HCT116 (cell line): ENCODE data around the gene KLHL25. TPM values are rescaled to one million over a fixed set of nuclear protein-coding genes. Genes with fewer than 3 reads are reported as not detected.

ENCODE experiments used
- ATAC-seq: fragments of 200-7000 bp; cut with Tn5 transposase; 2 replicates; pipeline ENCODE4 v1.9.1; 2020; ENCODE audit warnings: mild to moderate bottlenecking, moderate library complexity
- BruUV-seq: library from RNA; stranded (reverse); fragments of 400-500 nt; replicated peaks from 2 replicates; lab custom pipeline; 2021; lab: Mats Ljungman, UMichigan
- CTCF ChIA-PET: fragments of 300-600 bp; sonication (Branson Sonifier 250); formaldehyde crosslinking; loops from one replicate; lab custom pipeline; 2021; ENCODE audit warnings: antibody characterized with exemption; lab: Charles Lee
- POLR2A ChIA-PET: fragments of 300-600, 350-600 bp; sonication (Branson Sonifier 250); formaldehyde crosslinking; loops from one replicate; lab custom pipeline; 2021; ENCODE audit warnings: antibody characterized with exemption; lab: Charles Lee
- RAD21 ChIA-PET, 2 experiments: fragments of 300-600 bp; sonication (Branson Sonifier 250); formaldehyde crosslinking; loops; one replicate each; lab custom pipeline; 2023; ENCODE audit warnings: low total read pairs in 2 of 2; ENCODE audit not compliant: uncharacterized antibody in 2 of 2, unreplicated experiment in 2 of 2, low non-redundant PET in 1 of 2; lab: Charles Lee
- DNase-seq: peaks from one replicate; pipeline ENCODE4 v3.0.0-alpha.2; 2010; ENCODE audit warnings: low read depth, low spot score
- H2AFZ ChIP-seq: fragments of 200-600 bp; shearing (Covaris generic), sonication (generic); 2 replicates; pipeline ENCODE4 v1.6.1; 2017; ENCODE audit warnings: low read depth, mixed run types, mixed read lengths, antibody characterized with exemption, low read length; ENCODE audit not compliant: poor library complexity, severe bottlenecking
- H3K27ac ChIP-seq: 2 replicates; pipeline ENCODE4 v1.5.1; 2012; ENCODE audit warnings: low read depth, low read length
- H3K27me3 ChIP-seq: fragments of 200-600 bp; sonication (generic); 2 replicates; pipeline ENCODE4 v1.6.1; 2016; ENCODE audit warnings: mixed run types, low read length, mixed read lengths; ENCODE audit not compliant: insufficient read depth
- H3K36me3 ChIP-seq, 2 experiments: fragments of 200-500 bp in 1 of 2; fragments of 200-600 bp in 1 of 2; sonication (Bioruptor generic) in 1 of 2; sonication (generic) in 1 of 2; 2 replicates each; pipeline versions ENCODE4 v1.5.1 to v1.6.1; 2014 to 2016; ENCODE audit warnings: low read length in 2 of 2, inconsistent platforms in 1 of 2, mixed read lengths in 1 of 2, mixed run types in 1 of 2; ENCODE audit not compliant: insufficient read depth in 2 of 2, control insufficient read depth in 1 of 2
- H3K4me1 ChIP-seq, 2 experiments: fragments of 200-600 bp in 1 of 2; sonication (generic) in 1 of 2; 2 replicates each; pipeline versions ENCODE4 v1.5.1 to v1.6.1; 2012 to 2017; ENCODE audit warnings: low read length in 2 of 2, inconsistent platforms in 1 of 2, mild to moderate bottlenecking in 1 of 2, mixed read lengths in 1 of 2, mixed run types in 1 of 2, moderate library complexity in 1 of 2; ENCODE audit not compliant: insufficient read depth in 2 of 2, control insufficient read depth in 1 of 2
- H3K4me2 ChIP-seq: fragments of 200-600 bp; sonication (generic); 2 replicates; pipeline ENCODE4 v1.6.1; 2017; ENCODE audit warnings: mixed run types, low read length, mixed read lengths
- H3K4me3 ChIP-seq, 2 experiments: fragments of 200-600 bp in 1 of 2; sonication (generic) in 1 of 2; replicated peaks in 1 of 2; 2 replicates each; pipeline ENCODE4 v1.5.1; 2011 to 2016; ENCODE audit warnings: low read length in 2 of 2, control low read depth in 1 of 2, low read depth in 1 of 2, mild to moderate bottlenecking in 1 of 2, mixed read lengths in 1 of 2, mixed run types in 1 of 2
- H3K79me2 ChIP-seq: fragments of 200-600 bp; sonication (generic); 2 replicates; pipeline ENCODE4 v1.6.1; 2017; ENCODE audit warnings: mild to moderate bottlenecking, mixed run types, low read length, moderate library complexity, mixed read lengths; ENCODE audit not compliant: insufficient read depth
- H3K9ac ChIP-seq: fragments of 200-600 bp; sonication (generic); 2 replicates; pipeline ENCODE4 v1.6.1; 2016; ENCODE audit warnings: low read length, mixed read lengths
- H3K9me2 ChIP-seq: fragments of 200-600 bp; sonication (generic), shearing (Covaris generic); 2 replicates; pipeline ENCODE4 v1.6.1; 2017; ENCODE audit warnings: mixed run types, mild to moderate bottlenecking, moderate library complexity; ENCODE audit not compliant: insufficient read depth
- H3K9me3 ChIP-seq, 2 experiments: fragments of 200-500 bp in 1 of 2; fragments of 200-600 bp in 1 of 2; sonication (Bioruptor generic) in 1 of 2; sonication (generic) in 1 of 2; 2 replicates each; pipeline ENCODE4 v1.6.1; 2014 to 2017; ENCODE audit warnings: low read length in 2 of 2, mixed read lengths in 2 of 2, inconsistent platforms in 1 of 2, low read depth in 1 of 2, mild to moderate bottlenecking in 1 of 2, mixed run types in 1 of 2, moderate library complexity in 1 of 2; ENCODE audit not compliant: control insufficient read depth in 1 of 2, insufficient read depth in 1 of 2
- H4K20me1 ChIP-seq: fragments of 200-600 bp; sonication (generic), shearing (Covaris generic); 2 replicates; pipeline ENCODE4 v1.6.1; 2017; ENCODE audit warnings: mixed run types, mild to moderate bottlenecking, moderate library complexity; ENCODE audit not compliant: insufficient read depth
- EZH2 ChIP-seq: fragments of 200-600 bp; sonication (generic); IDR thresholded peaks from 2 replicates; pipeline ENCODE4 v1.6.1; 2017; ENCODE audit warnings: antibody characterized with exemption, mixed run types
- MAX ChIP-seq: IDR thresholded peaks from 2 replicates; pipeline ENCODE4 v1.6.1; 2012
- POLR2A ChIP-seq: IDR thresholded peaks from 2 replicates; pipeline ENCODE4 v1.7.0; 2011; ENCODE audit warnings: borderline replicate concordance; ENCODE audit not compliant: insufficient read depth, insufficient read length; ENCODE audit errors: extremely low read depth
- POLR2AphosphoS5 ChIP-seq: IDR thresholded peaks from 2 replicates; pipeline ENCODE4 v1.6.1; 2011; ENCODE audit warnings: mild to moderate bottlenecking, low read depth, low read length, moderate library complexity
- REST ChIP-seq: IDR thresholded peaks from 2 replicates; pipeline ENCODE4 v1.6.1; 2012; ENCODE audit warnings: low read depth
- SIN3A ChIP-seq: IDR thresholded peaks from 2 replicates; pipeline ENCODE4 v1.6.1; 2012; ENCODE audit warnings: low read depth
- SRF ChIP-seq: IDR thresholded peaks from 2 replicates; pipeline ENCODE4 v1.6.1; 2012; ENCODE audit warnings: low read depth
- ZBTB33 ChIP-seq: IDR thresholded peaks from 2 replicates; pipeline ENCODE4 v1.6.1; 2011; ENCODE audit warnings: mild to moderate bottlenecking, low read length, moderate library complexity; ENCODE audit not compliant: insufficient replicate concordance; ENCODE audit errors: extremely low read depth
- intact Hi-C: fragments of 100-400 bp; cut with micrococcal nuclease; formaldehyde crosslinking; loops from 2 replicates; pipeline ENCODE4 v1.10.0; 2022
- total RNA-seq: library from RNA; stranded (reverse); gene quantifications from one replicate; pipeline ENCODE4 v1.2.1, GENCODE V29; 2021; ENCODE audit not compliant: unreplicated experiment

The KLHL25 gene
- total RNA-seq, 1 experiment from 2014 or later, result 5.3 TPM

GRCh38 chr15:85832394-85832793 lies 37.7 kb upstream of the KLHL25 start:
- TF ChIP-seq SIN3A (no peak), EZH2 (no peak), MAX (no peak), SRF (no peak), POLR2A (no peak), POLR2AphosphoS5 (no peak), REST (no peak), ZBTB33 (no peak)
- no peaks in the 10 kb centered on the region for H4K20me1 ChIP-seq
- POLR2A ChIA-PET, result no interaction called here
- H3K36me3 ChIP-seq, result no peaks in the 10 kb centered on the region
- no peaks in the 10 kb centered on the region for H3K9me3 ChIP-seq
- H3K4me3 ChIP-seq, result no peak overlapping the region
- H3K4me2 ChIP-seq, result no peak overlapping the region
- H3K9ac ChIP-seq, result no peak overlapping the region
- H3K79me2 ChIP-seq, result no peaks in the 10 kb centered on the region
- intact Hi-C loops, result loop anchor here (10.0 kb wide), 1 partner anchor 348 kb away; no protein-coding TSS in a partner anchor
- RAD21 ChIA-PET, result no interaction called here
- no TSS peak for BruUV-seq
- no peaks in the 10 kb centered on the region for H3K9me2 ChIP-seq
- H2AFZ ChIP-seq, result no peak overlapping the region
- no peak overlapping the region for H3K27ac ChIP-seq
- DNase-seq (no peak), ATAC-seq (no peak)
- H3K27me3 ChIP-seq, result no peaks in the 10 kb centered on the region
- no peaks in the 10 kb centered on the region for H3K4me1 ChIP-seq
- CTCF ChIA-PET, result no interaction called here
